Stomach (tissue), 4 donors: ENCODE data around the gene SNAPC4.

ENCODE experiments used
- POLR2AphosphoS5 ChIP-seq, 3 donors: sonication (generic); formaldehyde crosslinking; IDR thresholded peaks; one replicate each; pipeline ENCODE4 v1.6.1; 2016; ENCODE audit warnings: antibody characterized with exemption in 3 of 3
- TF ChIP-seq, protein P1 (sequence below), 7 experiments: fragments of 450-650 bp in 4 of 7; fragments of 200-600 bp in 3 of 7; sonication (generic) in 3 of 7; IDR thresholded peaks; one replicate each; pipeline ENCODE4 v1.5.1; 2016 to 2019; ENCODE audit warnings: antibody characterized with exemption in 7 of 7, control low read depth in 2 of 7, mild to moderate bottlenecking in 1 of 7

DNA sequence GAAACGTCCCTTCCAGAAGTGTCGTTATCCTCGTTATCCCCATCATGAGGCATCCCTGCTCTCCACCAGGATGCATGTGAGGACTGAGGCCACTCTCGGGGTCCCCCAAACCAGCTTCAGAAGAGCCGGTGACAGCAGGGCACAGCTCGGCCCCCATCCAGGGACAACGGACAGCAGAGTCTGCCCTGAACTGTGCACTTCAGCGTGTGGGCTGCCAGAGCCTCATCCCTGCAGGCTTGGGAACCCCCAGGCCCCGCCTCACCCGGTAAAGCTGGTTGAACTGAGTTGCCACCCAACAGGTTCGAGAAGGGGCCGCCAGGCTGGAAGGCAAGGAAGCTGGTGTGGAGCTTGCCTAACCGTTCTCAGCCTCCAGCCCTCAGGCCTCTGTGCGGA lies 25.8 kb downstream of the SNAPC4 start:
- no peak for TF ChIP-seq POLR2AphosphoS5 (IDR thresholded peaks at IDR 0.05)
- TF ChIP-seq, protein P1, sequence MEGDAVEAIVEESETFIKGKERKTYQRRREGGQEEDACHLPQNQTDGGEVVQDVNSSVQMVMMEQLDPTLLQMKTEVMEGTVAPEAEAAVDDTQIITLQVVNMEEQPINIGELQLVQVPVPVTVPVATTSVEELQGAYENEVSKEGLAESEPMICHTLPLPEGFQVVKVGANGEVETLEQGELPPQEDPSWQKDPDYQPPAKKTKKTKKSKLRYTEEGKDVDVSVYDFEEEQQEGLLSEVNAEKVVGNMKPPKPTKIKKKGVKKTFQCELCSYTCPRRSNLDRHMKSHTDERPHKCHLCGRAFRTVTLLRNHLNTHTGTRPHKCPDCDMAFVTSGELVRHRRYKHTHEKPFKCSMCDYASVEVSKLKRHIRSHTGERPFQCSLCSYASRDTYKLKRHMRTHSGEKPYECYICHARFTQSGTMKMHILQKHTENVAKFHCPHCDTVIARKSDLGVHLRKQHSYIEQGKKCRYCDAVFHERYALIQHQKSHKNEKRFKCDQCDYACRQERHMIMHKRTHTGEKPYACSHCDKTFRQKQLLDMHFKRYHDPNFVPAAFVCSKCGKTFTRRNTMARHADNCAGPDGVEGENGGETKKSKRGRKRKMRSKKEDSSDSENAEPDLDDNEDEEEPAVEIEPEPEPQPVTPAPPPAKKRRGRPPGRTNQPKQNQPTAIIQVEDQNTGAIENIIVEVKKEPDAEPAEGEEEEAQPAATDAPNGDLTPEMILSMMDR (IDR thresholded peaks at IDR 0.05), result no peak
